HG03280 (cell line): Measurements from ENCODE around the gene ISCA2.
A peak's percentile ranks its signal among the peaks of the same experiment; 100 is the strongest.

Experiments
- ATAC-seq: cut with Tn5 transposase; IDR thresholded peaks from one replicate; pipeline ENCODE4 v1.9.1; 2021; ENCODE audit warnings: mild to moderate bottlenecking, moderate library complexity; ENCODE audit not compliant: unreplicated experiment

Gene ISCA2

DNA sequence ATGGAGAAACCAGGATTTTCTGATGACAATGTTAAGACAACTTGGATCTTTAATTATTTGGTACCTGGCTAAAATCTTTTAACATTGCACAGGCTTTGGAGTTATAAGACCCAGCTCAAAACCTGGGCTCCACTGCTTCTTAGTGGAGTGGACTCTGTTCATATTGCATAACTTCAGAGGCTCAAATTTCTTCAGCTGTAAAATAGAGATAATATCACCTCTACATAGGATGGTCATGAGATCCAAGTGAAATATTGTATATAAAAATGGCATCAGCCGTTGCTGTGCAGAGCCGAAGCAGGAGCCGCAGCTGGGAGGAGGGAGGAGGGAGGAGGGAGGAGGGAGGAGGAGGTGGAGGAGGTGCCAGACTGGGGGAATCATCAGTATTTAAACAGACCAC, 11.0 kb upstream of the ISCA2 start:
- no peak for ATAC-seq

- no peak for ATAC-seq
Measured at GRCh38 chr14:74483321-74483720, 10.2 kb upstream of the ISCA2 start.

DNA sequence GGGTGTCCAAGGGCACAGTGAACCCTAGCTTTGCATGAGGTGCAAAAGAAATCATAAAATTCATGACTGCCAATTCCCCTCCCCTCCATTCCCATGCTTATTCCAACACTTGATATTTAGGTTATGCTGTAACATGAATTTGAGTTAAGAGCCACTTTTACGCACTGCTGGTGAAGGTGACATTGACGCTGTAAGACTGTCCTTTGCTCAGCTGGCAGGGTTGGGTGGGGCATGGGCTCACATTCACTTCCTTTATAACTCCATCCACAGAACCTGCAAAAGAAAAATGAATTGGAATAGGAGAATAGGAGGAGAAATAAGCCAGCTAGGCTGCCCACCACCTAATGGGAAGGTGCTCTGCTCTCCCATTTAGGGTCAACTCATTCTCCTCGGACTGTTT, 7.4 kb upstream of the ISCA2 start:
- ATAC-seq, result no peak

- ATAC-seq, result no peak
Measured at GRCh38 chr14:74488786-74489397, 4.7 kb upstream of the ISCA2 start.

GRCh38 chr14:74490486-74490885, 3.1 kb upstream of the ISCA2 start:
- no peak for ATAC-seq

GRCh38 chr14:74491956-74492775, 1.4 kb upstream of the ISCA2 start:
- ATAC-seq, result no peak

DNA sequence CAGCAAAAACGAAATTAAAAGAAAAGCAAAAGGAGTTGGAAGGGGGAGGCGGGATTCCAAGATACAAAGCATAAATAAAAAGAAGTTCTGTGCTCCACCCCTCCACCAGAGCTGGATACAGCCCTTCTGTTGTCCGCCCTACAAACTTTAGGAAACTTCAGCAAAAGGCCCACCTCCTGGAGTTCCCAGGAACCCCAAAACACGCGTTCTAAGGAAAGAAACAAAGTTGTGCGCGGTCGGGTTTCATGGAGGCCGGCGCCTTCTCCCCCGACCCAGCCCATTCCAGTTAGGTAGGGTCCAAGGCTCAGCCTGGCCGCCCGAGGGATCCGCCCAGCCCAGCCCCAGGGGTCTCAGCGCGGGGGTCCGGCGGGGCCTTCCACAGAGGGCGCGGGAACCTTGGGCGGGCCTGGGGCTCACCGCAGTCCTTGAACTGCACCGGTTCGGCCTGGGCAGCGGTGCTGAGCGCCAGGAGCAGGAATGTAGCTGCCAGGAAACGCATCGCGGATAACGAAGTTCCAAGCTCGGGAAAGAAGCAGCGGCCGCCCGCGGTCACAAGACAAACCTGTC, 706 bp upstream of the ISCA2 start, which contains the start of gene NPC2:
Gene NPC2, minus strand, starts transcription at position 530 of the 567 bp plus-strand sequence. Its CDS starts 31 bp downstream, at position 499.
- ATAC-seq, result peak; percentile 5

DNA sequence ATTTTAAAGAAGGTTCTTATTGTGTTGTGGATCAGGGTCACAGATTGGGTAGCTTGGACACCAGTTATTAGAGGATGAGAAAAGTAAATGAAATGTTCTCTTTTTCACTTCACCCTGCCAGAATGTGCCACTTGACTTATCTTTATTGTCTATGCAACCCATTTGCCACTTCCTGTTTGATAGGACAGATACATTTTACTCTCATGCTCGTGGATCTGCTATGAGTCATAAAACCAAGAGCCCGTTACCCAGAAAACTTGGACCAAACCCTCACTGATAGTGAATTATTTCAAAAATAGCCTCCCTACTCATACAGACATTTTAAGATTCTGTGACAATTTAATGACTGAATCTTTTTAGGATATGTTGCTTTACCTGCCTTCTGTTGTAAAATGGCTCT, 1.8 kb downstream of the ISCA2 start:
- ATAC-seq, result no peak

DNA sequence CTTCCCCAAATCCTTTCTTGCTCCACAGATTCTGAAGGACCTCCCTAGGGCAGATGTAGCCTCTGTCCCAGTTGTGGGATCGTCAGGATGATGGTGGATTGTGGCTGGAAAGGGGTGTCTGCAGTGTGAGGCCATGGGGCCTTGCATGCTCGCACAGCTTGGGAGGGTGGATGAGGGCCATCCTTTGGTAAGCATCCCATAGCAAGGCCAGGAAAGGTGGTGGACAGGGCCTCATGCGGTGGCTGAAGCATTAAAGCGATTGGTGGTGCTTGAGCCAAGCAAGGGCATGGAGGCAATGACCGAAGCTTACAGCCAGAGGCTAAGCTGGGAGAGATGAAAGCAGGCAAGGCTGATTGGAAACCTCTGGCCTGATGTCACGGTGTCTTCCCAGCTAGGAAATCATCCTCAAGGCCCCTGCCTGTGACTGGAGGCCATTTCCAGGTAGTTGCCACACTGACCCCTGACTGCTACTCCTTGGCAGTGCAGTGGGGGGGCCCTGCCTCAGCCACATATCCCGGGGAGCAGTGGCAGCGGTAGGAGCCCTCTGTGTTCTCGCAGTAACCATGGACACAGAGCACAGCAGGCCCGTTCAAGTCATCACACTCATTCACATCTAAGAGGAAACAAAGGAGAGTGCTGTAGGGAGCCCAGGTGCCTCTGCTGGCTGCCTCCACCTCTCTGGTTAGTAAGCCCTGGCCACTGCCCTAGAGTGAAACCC, 7.0 kb downstream of the ISCA2 start:
- ATAC-seq, result no peak

GRCh38 chr14:74501135-74501614, 7.6 kb downstream of the ISCA2 start:
- ATAC-seq, result no peak

- ATAC-seq, result no peak
Measured at GRCh38 chr14:74501691-74502090, 8.1 kb downstream of the ISCA2 start.

GRCh38 chr14:74502236-74503019, 8.9 kb downstream of the ISCA2 start:
- no peak for ATAC-seq

GRCh38 chr14:74503291-74503937, 9.8 kb downstream of the ISCA2 start:
- ATAC-seq, result no peak

- no peak for ATAC-seq
Measured at GRCh38 chr14:74503938-74504335, 10.4 kb downstream of the ISCA2 start.

GRCh38 chr14:74504412-74504811, 10.8 kb downstream of the ISCA2 start:
- ATAC-seq, result no peak

DNA sequence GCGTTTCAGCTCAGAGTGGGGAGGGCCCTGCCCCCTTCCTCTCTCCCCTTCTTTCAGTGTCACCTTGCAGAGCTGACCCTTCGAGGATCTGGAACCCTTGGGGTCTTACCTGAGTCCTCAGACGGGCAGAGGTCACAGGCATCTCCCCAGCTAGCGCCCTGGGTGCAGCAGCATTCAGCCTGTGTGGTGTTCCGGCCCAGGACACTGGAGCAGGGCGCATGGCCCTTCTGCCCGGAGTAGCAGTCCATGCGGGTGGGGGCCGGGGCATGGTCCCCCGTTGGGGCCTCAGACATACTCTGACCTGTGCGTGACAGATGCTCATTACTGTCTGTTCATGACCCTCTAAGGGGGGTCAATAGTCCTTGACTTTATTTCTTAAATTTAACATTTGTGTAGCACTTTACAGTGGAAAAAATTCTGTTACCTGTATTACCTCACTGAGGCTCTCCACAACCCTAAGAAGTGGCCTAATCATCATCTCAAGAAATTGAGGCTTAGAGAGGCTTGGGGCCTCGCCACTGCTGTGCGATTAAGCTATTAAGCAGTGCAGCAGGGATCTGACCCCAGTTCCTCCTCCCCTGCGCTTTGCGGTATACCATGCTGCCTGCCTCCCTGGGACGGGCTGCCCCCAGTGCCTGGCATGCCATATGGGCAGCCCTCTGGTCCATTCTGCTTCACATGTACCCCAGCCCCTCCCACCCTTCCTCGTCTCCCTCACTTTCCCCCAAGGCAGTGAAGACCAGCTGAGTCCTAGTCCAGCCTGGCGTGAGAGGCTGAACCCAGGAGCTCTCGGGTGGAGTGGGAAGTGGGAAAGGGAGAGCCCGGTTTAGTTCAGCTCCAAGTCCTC, 11.5 kb downstream of the ISCA2 start:
- no peak for ATAC-seq

DNA sequence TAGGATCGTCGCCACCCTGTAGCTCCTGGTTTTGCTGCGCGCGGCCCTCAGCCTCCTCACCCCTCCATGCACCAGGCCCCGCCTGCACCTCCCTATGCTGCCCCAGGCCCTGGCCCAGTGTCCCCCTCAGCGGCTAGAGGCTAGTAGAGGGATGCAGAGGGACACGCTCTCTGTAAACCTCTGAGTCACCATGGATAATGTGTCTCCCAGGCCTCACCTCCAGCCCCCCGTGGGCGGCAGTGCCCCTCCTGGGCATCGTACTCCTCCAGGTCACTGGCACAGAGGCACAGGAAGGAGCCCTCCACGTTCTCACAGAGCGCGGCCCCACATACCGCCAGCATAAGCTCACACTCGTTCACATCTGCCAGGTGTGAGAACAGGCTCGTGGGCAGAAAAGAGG, 12.3 kb downstream of the ISCA2 start:
- ATAC-seq, result no peak

GRCh38 chr14:74506411-74506851, 12.9 kb downstream of the ISCA2 start:
- no peak for ATAC-seq

DNA sequence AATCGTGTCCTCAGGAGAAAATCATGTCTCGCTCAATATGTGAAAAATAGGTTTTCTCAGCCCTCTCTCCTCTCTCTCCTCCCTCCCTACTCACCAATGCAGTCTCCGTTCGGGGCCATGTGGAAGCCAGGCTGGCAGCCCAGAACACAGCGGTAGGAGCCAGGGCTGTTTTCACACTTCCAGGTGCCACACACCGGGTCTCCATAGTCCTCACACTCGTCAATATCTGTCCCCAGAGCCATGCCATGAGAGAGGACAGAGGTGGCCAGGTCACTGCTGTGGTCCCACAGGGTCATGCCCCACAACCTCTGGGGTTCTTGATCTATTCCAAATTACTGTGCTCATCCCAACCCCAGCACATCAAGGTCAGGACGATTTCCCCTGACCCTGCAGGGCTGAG, 13.5 kb downstream of the ISCA2 start:
- no peak for ATAC-seq
